ENCODE results near the gene AMZ2.

GRCh38 chr17:68228817-68229570, 18.8 kb upstream of the AMZ2 start:
- TF ChIP-seq POLR2AphosphoS5 (IDR thresholded peaks at IDR 0.05; ENCODE audit: low read depth, low read length): no peak
- TF ChIP-seq REST (IDR thresholded peaks at IDR 0.05; ENCODE audit: insufficient read depth in 1 of 2, low read depth in 2 of 2, low read length in 2 of 2): no peak
- no peak for TF ChIP-seq TAF1 (IDR thresholded peaks at IDR 0.05; ENCODE audit: borderline replicate concordance, insufficient read depth, low read length)
- no peak for TF ChIP-seq SIN3A (IDR thresholded peaks at IDR 0.05; ENCODE audit: borderline replicate concordance, insufficient read depth, low read length)
